ENCODE data around the gene C1R.

GRCh38 chr12:7034464-7034863 lies 57.8 kb downstream of the C1R start:
- TF ChIP-seq EZH2phosphoT487 (IDR thresholded peaks at IDR 0.05; ENCODE audit: borderline replicate concordance, low read depth, low read length) (no peak), CTCF (conservative IDR thresholded peaks at IDR 0.05; ENCODE audit: low read length) (no peak)
